ENCODE measurements around the gene DCXR. TPM values are rescaled to one million over a fixed set of nuclear protein-coding genes. Genes with fewer than 3 reads are reported as not detected.

The DCXR gene
- total and polyA plus RNA-seq, 2 of the 13 experiments (the other 11 are each of a cell fraction or from before 2014, with no cell fraction given), result 287 to 311 TPM

- TF ChIP-seq ZBTB40 (IDR thresholded peaks at IDR 0.05) (no peak), ZBTB40 (CRISPR knock-in tag; IDR thresholded peaks at IDR 0.05) (peak; percentile 63; the same call in 1 of the 2 replicates), DNMT3B (CRISPR knock-in tag; conservative IDR thresholded peaks at IDR 0.05) (0 out of 2 replicates have a peak, but pooled peaks have one; percentile 81), ZNF609 (CRISPR knock-in tag; IDR thresholded peaks at IDR 0.05; ENCODE audit: borderline replicate concordance) (peak; percentile 61; the same call in 1 of the 2 replicates), EP300 (IDR thresholded peaks at IDR 0.05; ENCODE audit: low read depth in 2 of 2, low read length in 2 of 2) (peak in 1 of 2 experiments; percentile 29; a peak in 1 of 4 replicates), EP300 (CRISPR knock-in tag; IDR thresholded peaks at IDR 0.05; ENCODE audit: borderline replicate concordance) (peak; percentile 70), ATF7-NPFF (CRISPR knock-in tag; IDR thresholded peaks at IDR 0.05; ENCODE audit: low read depth) (peak; percentile 84; the same call in 1 of the 2 replicates), MAF1 (CRISPR knock-in tag; IDR thresholded peaks at IDR 0.05; ENCODE audit: borderline replicate concordance) (peak; percentile 27; the same call in 1 of the 2 replicates), ZNF33B (CRISPR knock-in tag; IDR thresholded peaks at IDR 0.05) (no peak), ZNF296 (CRISPR knock-in tag; conservative IDR thresholded peaks at IDR 0.05) (0 out of 2 replicates have a peak, but pooled peaks have one; percentile 22), TFDP2 (CRISPR knock-in tag; IDR thresholded peaks at IDR 0.05) (0 out of 2 replicates have a peak, but pooled peaks have one; percentile 36)
Observed at GRCh38 chr17:81993729-81994592, 43.5 kb downstream of the DCXR start (continued).
